NCI-H2029 (cell line): ENCODE data around the gene MAST4.
A peak's percentile ranks its signal among the peaks of the same experiment; 100 is the strongest.
"Not testable (repeated sequence)": the region's sequence is repeated elsewhere in the genome, so short reads cannot be mapped to it uniquely, and the experiment has no call there.

Experiments
- DNase-seq: peaks from one replicate; lab custom pipeline; 2025; lab: John Stamatoyannopoulos, UW

The MAST4 gene

GRCh38 chr5:66742896-66743247 lies 146.7 kb downstream of the MAST4 start:
- no peak for DNase-seq

GRCh38 chr5:66743344-66743743 lies 147.2 kb downstream of the MAST4 start:
- DNase-seq: no peak

GRCh38 chr5:66744040-66744439 lies 147.8 kb downstream of the MAST4 start:
- no peak for DNase-seq

- DNase-seq: no peak
These were observed 149.1 kb downstream of the MAST4 start for GRCh38 chr5:66745297-66745696.

- DNase-seq: no peak
These were observed 151.4 kb downstream of the MAST4 start for GRCh38 chr5:66747607-66748006.

- not testable (repeated sequence) for DNase-seq
These were observed 156.5 kb downstream of the MAST4 start for GRCh38 chr5:66752668-66753067.

GRCh38 chr5:66757219-66757833 lies 161.1 kb downstream of the MAST4 start:
- peak; percentile 65 for DNase-seq

- DNase-seq: no peak
These were observed 161.7 kb downstream of the MAST4 start for GRCh38 chr5:66757834-66758371.

- no peak for DNase-seq
These were observed 173.0 kb downstream of the MAST4 start for GRCh38 chr5:66769030-66769733.

GRCh38 chr5:66769839-66770617 lies 173.8 kb downstream of the MAST4 start:
- DNase-seq: no peak

- no peak for DNase-seq
These were observed 181.7 kb downstream of the MAST4 start for GRCh38 chr5:66777868-66778267.

GRCh38 chr5:66779528-66779927 lies 183.3 kb downstream of the MAST4 start:
- DNase-seq: no peak

GRCh38 chr5:66788556-66788955 lies 192.4 kb downstream of the MAST4 start:
- no peak for DNase-seq

GRCh38 chr5:66789434-66789833 lies 193.2 kb downstream of the MAST4 start:
- DNase-seq: no peak

GRCh38 chr5:66793049-66793448 lies 196.9 kb downstream of the MAST4 start:
- no peak for DNase-seq

GRCh38 chr5:66795682-66796081 lies 199.5 kb downstream of the MAST4 start:
- DNase-seq: no peak

- DNase-seq: peak; percentile 72
These were observed 200.4 kb downstream of the MAST4 start for GRCh38 chr5:66796305-66797292.

- DNase-seq: no peak
These were observed 206.7 kb downstream of the MAST4 start for GRCh38 chr5:66802941-66803340.

- no peak for DNase-seq
These were observed 209.6 kb downstream of the MAST4 start for GRCh38 chr5:66805514-66806430.

- peak; percentile 6 for DNase-seq
These were observed 211.6 kb downstream of the MAST4 start for GRCh38 chr5:66807743-66808142.

GRCh38 chr5:66808663-66809062 lies 212.5 kb downstream of the MAST4 start:
- DNase-seq: no peak
